ENCODE results near the gene NBAS. TPM values are rescaled to one million over a fixed set of nuclear protein-coding genes. Genes with fewer than 3 reads are reported as not detected.

The NBAS gene
- total and polyA plus RNA-seq, 2 of the 4 experiments (the other 2 are of a cell fraction), result 22.3 to 105 TPM

DNA sequence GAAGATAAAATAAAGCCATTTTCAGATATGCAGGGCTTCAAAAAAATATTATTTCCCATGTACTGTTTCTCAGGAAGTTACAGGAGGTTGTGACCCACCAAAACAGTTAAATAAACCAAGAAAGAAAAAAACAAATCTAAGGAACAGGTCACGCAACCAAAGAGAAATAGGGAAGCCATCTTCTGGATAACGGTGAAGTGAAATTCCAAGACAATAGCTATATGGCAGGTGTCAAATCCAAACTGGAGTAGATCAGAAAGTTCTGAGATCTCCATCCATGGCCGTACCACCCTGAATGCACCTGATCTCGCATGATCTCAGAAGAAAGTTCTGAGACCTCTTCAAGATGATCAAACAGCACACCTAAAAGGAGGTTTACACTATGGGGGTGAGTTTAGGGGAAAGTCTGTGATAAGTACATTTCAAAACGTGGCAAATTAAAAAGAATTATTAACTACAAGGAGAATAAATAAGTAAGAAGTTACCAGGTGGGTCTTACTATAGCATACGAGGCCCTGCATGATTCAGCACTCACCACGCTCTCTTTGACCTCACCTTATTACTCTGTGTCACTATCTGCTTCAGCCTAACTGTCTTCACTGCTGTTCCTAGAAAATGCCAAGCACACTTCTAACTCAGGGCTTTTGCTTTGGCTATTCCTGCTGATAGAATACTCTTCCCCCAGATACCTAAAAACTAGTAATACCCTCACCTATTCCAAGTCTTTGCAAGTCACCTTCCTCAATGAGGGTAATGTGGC, 29.9 kb downstream of the NBAS start:
- H3K9ac ChIP-seq (ENCODE audit: low read depth, low read length), result no peak overlapping the region
- H3K4me3 ChIP-seq (ENCODE audit: insufficient read depth, low read depth, low read length), result no peak overlapping the region
- DNase-seq (no peak), ATAC-seq (ENCODE audit: low read depth) (no peak)
- H3K27ac ChIP-seq (ENCODE audit: insufficient read depth, low read length), result no peak overlapping the region
- no peak overlapping the region for H2AK5ac ChIP-seq (ENCODE audit: low read depth, low read length)
- H3K9me3 ChIP-seq (ENCODE audit: control insufficient read depth, insufficient read depth, low read length), result no peaks in the 10 kb centered on the region
- no peak overlapping the region for H3K4me2 ChIP-seq (ENCODE audit: low read depth, low read length)
- no peak overlapping the region for H2BK5ac ChIP-seq (ENCODE audit: low read depth, low read length, poor library complexity, severe bottlenecking)
- H3K4me1 ChIP-seq (ENCODE audit: control insufficient read depth, insufficient read depth, low read length), result no peaks in the 10 kb centered on the region
- dilution Hi-C loops (cut with HindIII; ENCODE audit: low sequenced_read_pairs, unreplicated experiment), result no loop called here
- H4K5ac ChIP-seq (ENCODE audit: low read depth, low read length), result no peak overlapping the region
- CTCF ChIA-PET, result no interaction called here
- no peak overlapping the region for H2AK9ac ChIP-seq (replicated peaks; ENCODE audit: low read depth, low read length, poor library complexity)
- no peaks in the 10 kb centered on the region; the same call in 1 of the 2 replicates for H3K9me1 ChIP-seq (ENCODE audit: insufficient read depth, low read length)
- H3K27me3 ChIP-seq (ENCODE audit: control insufficient read depth, insufficient read depth, low read length), result no peaks in the 10 kb centered on the region
- H3K18ac ChIP-seq (ENCODE audit: low read depth, low read length), result no peak overlapping the region
- no peak overlapping the region for H3K14ac ChIP-seq (replicated peaks; ENCODE audit: low read depth, low read length)
- no peak overlapping the region for H4K91ac ChIP-seq (ENCODE audit: insufficient read depth, low read depth, low read length)
- H4K20me1 ChIP-seq (ENCODE audit: insufficient read depth, low read length), result no peaks in the 10 kb centered on the region
- H4K8ac ChIP-seq (ENCODE audit: low read depth in 2 of 2, low read length in 2 of 2), result no peak overlapping the region
- no peak overlapping the region for H3K23ac ChIP-seq (ENCODE audit: low read depth, low read length)
- H3K4ac ChIP-seq (ENCODE audit: low read depth, low read length), result no peak overlapping the region
- POLR2A ChIA-PET (ENCODE audit: unreplicated experiment), result no interaction called here
- no peak for TF ChIP-seq NFE2L2 (IDR thresholded peaks at IDR 0.05; ENCODE audit: low read depth, low read length)
- TF ChIP-seq, protein P1, sequence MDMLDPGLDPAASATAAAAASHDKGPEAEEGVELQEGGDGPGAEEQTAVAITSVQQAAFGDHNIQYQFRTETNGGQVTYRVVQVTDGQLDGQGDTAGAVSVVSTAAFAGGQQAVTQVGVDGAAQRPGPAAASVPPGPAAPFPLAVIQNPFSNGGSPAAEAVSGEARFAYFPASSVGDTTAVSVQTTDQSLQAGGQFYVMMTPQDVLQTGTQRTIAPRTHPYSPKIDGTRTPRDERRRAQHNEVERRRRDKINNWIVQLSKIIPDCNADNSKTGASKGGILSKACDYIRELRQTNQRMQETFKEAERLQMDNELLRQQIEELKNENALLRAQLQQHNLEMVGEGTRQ (IDR thresholded peaks at IDR 0.05; ENCODE audit: low read depth, low read length), result no peak
- TF ChIP-seq, protein P2, sequence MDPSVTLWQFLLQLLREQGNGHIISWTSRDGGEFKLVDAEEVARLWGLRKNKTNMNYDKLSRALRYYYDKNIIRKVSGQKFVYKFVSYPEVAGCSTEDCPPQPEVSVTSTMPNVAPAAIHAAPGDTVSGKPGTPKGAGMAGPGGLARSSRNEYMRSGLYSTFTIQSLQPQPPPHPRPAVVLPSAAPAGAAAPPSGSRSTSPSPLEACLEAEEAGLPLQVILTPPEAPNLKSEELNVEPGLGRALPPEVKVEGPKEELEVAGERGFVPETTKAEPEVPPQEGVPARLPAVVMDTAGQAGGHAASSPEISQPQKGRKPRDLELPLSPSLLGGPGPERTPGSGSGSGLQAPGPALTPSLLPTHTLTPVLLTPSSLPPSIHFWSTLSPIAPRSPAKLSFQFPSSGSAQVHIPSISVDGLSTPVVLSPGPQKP (IDR thresholded peaks at IDR 0.05; ENCODE audit: borderline replicate concordance, low read depth, low read length), result no peak
- TF ChIP-seq MAFK (IDR thresholded peaks at IDR 0.05; ENCODE audit: low read depth, low read length), result no peak
- TF ChIP-seq FOS (IDR thresholded peaks at IDR 0.05; ENCODE audit: low read depth, low read length), result no peak
- no peak for TF ChIP-seq CEBPB (IDR thresholded peaks at IDR 0.05; ENCODE audit: low read depth, low read length)
- 100% methylated on average over 1 of the region's 7 CpGs; no CpG with 5 or more reads in 1 of the 2 experiments for WGBS, 2 experiments (ENCODE audit: extremely low coverage in 2 of 2, insufficient read length in 1 of 2)
- no peak overlapping the region for H2BK120ac ChIP-seq (ENCODE audit: low read depth, low read length)
- intact Hi-C loops (cut with micrococcal nuclease), result no loop called here
- H2BK15ac ChIP-seq (ENCODE audit: low read depth, low read length), result no peak overlapping the region
- no peak overlapping the region for H2AFZ ChIP-seq (replicated peaks; ENCODE audit: low read length, poor library complexity)
- H3K56ac ChIP-seq (ENCODE audit: extremely low read depth, insufficient read depth, low read length), result no peak overlapping the region
- no peak overlapping the region for H2BK20ac ChIP-seq (ENCODE audit: low read depth, low read length)
- BruUV-seq (replicated peaks), result no TSS peak
- in situ Hi-C loops (cut with MboI; ENCODE audit: low sequenced_read_pairs), result no loop called here
- H3K79me1 ChIP-seq (ENCODE audit: low read depth in 1 of 2, low read length in 2 of 2), result peaks cover 4 to 9% of the 10 kb centered on the region in 2 experiments; a peak in 2 of 4 replicates
- H3K36me3 ChIP-seq (ENCODE audit: control insufficient read depth, insufficient read depth, low read length), result peaks cover 7% of the 10 kb centered on the region

Measured in IMR-90 (cell line).